Osteoblast (primary cell): ENCODE measurements around the gene EFNA5. TPM values are rescaled to one million over a fixed set of nuclear protein-coding genes. Genes with fewer than 3 reads are reported as not detected.

Source experiments
- DNase-seq: peaks from one replicate; pipeline ENCODE4 v3.0.0; 2011; ENCODE audit warnings: low spot score, mixed read lengths; ENCODE audit not compliant: insufficient read length; ENCODE audit errors: missing footprints
- H2AFZ ChIP-seq: 2 replicates; pipeline ENCODE4 v1.6.0; 2011; ENCODE audit warnings: mild to moderate bottlenecking, low read length
- H3K27ac ChIP-seq: 2 replicates; pipeline ENCODE4 v1.5.1; 2011; ENCODE audit warnings: mild to moderate bottlenecking, low read depth, low read length, moderate library complexity
- H3K27me3 ChIP-seq: 2 replicates; pipeline ENCODE4 v1.6.0; 2012; ENCODE audit warnings: mild to moderate bottlenecking, control low read depth, inconsistent platforms, low read length, moderate library complexity; ENCODE audit not compliant: insufficient read depth
- H3K36me3 ChIP-seq: 2 replicates; pipeline ENCODE4 v1.5.1; 2011; ENCODE audit warnings: mild to moderate bottlenecking, low read length, control low read depth, moderate library complexity; ENCODE audit not compliant: insufficient read depth
- H3K4me1 ChIP-seq: 2 replicates; pipeline ENCODE4 v1.5.1; 2011; ENCODE audit warnings: mild to moderate bottlenecking, low read length, control low read depth, moderate library complexity; ENCODE audit not compliant: insufficient read depth
- H3K4me2 ChIP-seq: 2 replicates; pipeline ENCODE4 v1.6.0; 2011; ENCODE audit warnings: mild to moderate bottlenecking, low read length; ENCODE audit not compliant: insufficient read depth
- H3K4me3 ChIP-seq: fragments of 200-600 bp; sonication (generic); 3 replicates; pipeline ENCODE4 v1.5.1; 2012; ENCODE audit warnings: mild to moderate bottlenecking, low read length, inconsistent platforms; ENCODE audit not compliant: insufficient read depth
- H3K79me2 ChIP-seq: 2 replicates; pipeline ENCODE4 v1.6.0; 2012; ENCODE audit warnings: mild to moderate bottlenecking, low read length, control low read depth, inconsistent platforms; ENCODE audit not compliant: insufficient read depth
- H3K9me3 ChIP-seq: 2 replicates; pipeline ENCODE4 v1.5.1; 2011; ENCODE audit warnings: low read depth, low read length, control low read depth
- H4K20me1 ChIP-seq: 2 replicates; pipeline ENCODE4 v1.6.0; 2012; ENCODE audit warnings: mild to moderate bottlenecking, low read length, control low read depth; ENCODE audit not compliant: insufficient read depth
- total RNA-seq: library from RNA; depleted of rRNA; stranded (reverse); fragments of >200 nt; gene quantifications from 2 replicates; pipeline ENCODE4 v1.2.3, GENCODE V29; 2012
- TF ChIP-seq, protein P1 (sequence below): IDR thresholded peaks from 2 replicates; pipeline ENCODE4 v1.5.1; 2011; ENCODE audit warnings: mild to moderate bottlenecking, low read depth, low read length, moderate library complexity; ENCODE audit errors: extremely low read depth

EFNA5 gene
- total RNA-seq, 1 donor, result 12.3 TPM

- Histone ChIP-seq H4K20me1 (no peaks in the 10 kb centered on the region), H3K9me3 (no peaks in the 10 kb centered on the region), H3K36me3 (no peaks in the 10 kb centered on the region), H3K27ac (no peak overlapping the region), H3K27me3 (no peaks in the 10 kb centered on the region), H3K4me3 (no peak overlapping the region), H2AFZ (peak overlapping the region; percentile 38), H3K79me2 (peaks cover 10% of the 10 kb centered on the region), H3K4me1 (peaks cover 43% of the 10 kb centered on the region), H3K4me2 (no peak overlapping the region)
- no peak for DNase-seq
- TF ChIP-seq, protein P1, sequence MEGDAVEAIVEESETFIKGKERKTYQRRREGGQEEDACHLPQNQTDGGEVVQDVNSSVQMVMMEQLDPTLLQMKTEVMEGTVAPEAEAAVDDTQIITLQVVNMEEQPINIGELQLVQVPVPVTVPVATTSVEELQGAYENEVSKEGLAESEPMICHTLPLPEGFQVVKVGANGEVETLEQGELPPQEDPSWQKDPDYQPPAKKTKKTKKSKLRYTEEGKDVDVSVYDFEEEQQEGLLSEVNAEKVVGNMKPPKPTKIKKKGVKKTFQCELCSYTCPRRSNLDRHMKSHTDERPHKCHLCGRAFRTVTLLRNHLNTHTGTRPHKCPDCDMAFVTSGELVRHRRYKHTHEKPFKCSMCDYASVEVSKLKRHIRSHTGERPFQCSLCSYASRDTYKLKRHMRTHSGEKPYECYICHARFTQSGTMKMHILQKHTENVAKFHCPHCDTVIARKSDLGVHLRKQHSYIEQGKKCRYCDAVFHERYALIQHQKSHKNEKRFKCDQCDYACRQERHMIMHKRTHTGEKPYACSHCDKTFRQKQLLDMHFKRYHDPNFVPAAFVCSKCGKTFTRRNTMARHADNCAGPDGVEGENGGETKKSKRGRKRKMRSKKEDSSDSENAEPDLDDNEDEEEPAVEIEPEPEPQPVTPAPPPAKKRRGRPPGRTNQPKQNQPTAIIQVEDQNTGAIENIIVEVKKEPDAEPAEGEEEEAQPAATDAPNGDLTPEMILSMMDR, result no peak
These were observed 38.9 kb downstream of the EFNA5 start for GRCh38 chr5:107631805-107632362.

DNA sequence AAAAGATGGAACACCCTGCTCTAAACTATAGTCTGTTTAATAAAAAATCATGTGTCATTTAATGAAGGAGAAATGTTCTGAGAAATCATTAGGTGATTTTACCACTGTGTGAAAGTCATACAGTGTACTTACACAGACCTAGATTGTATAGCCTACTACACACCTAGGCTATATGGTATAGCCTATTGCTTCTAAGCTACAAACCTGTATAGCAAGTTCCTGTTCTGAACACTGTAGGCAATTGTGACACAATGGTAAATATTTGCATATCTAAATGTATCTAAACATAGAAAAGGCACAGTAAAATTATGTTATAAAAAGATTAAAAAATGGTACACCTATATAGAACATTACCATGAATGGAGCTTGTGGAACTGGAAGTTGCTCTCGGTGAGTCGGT lies 40.6 kb downstream of the EFNA5 start:
- Histone ChIP-seq H3K36me3 (no peaks in the 10 kb centered on the region), H3K4me1 (peaks cover 26% of the 10 kb centered on the region), H3K4me3 (no peak overlapping the region), H3K27me3 (no peaks in the 10 kb centered on the region), H3K4me2 (no peak overlapping the region), H3K27ac (no peak overlapping the region), H4K20me1 (no peaks in the 10 kb centered on the region), H3K9me3 (no peaks in the 10 kb centered on the region), H2AFZ (no peak overlapping the region), H3K79me2 (peaks cover 10% of the 10 kb centered on the region)
- no peak for DNase-seq
- TF ChIP-seq, protein P1, result no peak

- H3K4me1 ChIP-seq, result no peaks in the 10 kb centered on the region
- no peak overlapping the region for H2AFZ ChIP-seq
- no peak for DNase-seq
- H3K27me3 ChIP-seq, result no peaks in the 10 kb centered on the region
- TF ChIP-seq, protein P1, result no peak
- peaks cover under 1% of the 10 kb centered on the region for H3K79me2 ChIP-seq
- H3K4me2 ChIP-seq, result no peak overlapping the region
- no peaks in the 10 kb centered on the region for H3K9me3 ChIP-seq
- H3K36me3 ChIP-seq, result no peaks in the 10 kb centered on the region
- no peak overlapping the region for H3K27ac ChIP-seq
- peaks cover 2% of the 10 kb centered on the region for H4K20me1 ChIP-seq
- no peak overlapping the region for H3K4me3 ChIP-seq
These were observed 46.5 kb downstream of the EFNA5 start for GRCh38 chr5:107624235-107624634.

DNA sequence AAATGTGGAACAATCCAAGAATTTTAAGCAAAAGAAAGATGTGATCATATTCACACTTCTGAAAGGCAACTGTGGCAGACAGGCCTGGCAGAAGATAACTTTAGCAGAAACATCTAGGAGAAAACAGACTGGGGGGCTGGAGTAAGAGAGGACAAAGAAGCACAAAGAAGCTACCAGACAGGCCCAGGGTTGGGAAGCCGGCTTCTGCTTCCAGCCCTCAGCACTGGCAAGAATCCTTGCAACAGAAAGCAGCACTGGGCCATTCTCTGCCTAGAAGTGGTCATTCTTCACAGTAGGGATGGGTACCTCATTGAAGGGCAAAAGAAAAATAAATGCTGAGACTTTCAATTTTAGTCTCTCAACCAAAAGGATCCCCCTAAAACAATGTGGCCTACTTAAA lies 49.6 kb downstream of the EFNA5 start:
- Histone ChIP-seq H3K79me2 (no peaks in the 10 kb centered on the region), H2AFZ (no peak overlapping the region)

More for the DNA sequence above, 49.6 kb downstream of the EFNA5 start:
- H3K27ac ChIP-seq, result no peak overlapping the region
- no peaks in the 10 kb centered on the region for H3K4me1 ChIP-seq
- H3K9me3 ChIP-seq, result no peaks in the 10 kb centered on the region
- no peaks in the 10 kb centered on the region for H3K27me3 ChIP-seq
- H3K4me2 ChIP-seq, result no peak overlapping the region
- TF ChIP-seq, protein P1, result no peak
- no peak overlapping the region for H3K4me3 ChIP-seq
- peak; percentile 3 for DNase-seq
- H4K20me1 ChIP-seq, result peaks cover 2% of the 10 kb centered on the region
- no peaks in the 10 kb centered on the region for H3K36me3 ChIP-seq
